HCT116 (cell line): Measurements from ENCODE around the gene AURKA. TPM values are rescaled to one million over a fixed set of nuclear protein-coding genes. Genes with fewer than 3 reads are reported as not detected.

Source experiments
- ATAC-seq: fragments of 200-7000 bp; cut with Tn5 transposase; 2 replicates; pipeline ENCODE4 v1.9.1; 2020; ENCODE audit warnings: mild to moderate bottlenecking, moderate library complexity
- BruUV-seq: library from RNA; stranded (reverse); fragments of 400-500 nt; replicated peaks from 2 replicates; lab custom pipeline; 2021; lab: Mats Ljungman, UMichigan
- CTCF ChIA-PET: fragments of 300-600 bp; sonication (Branson Sonifier 250); formaldehyde crosslinking; loops from one replicate; lab custom pipeline; 2021; ENCODE audit warnings: antibody characterized with exemption; lab: Charles Lee
- POLR2A ChIA-PET: fragments of 300-600, 350-600 bp; sonication (Branson Sonifier 250); formaldehyde crosslinking; loops from one replicate; lab custom pipeline; 2021; ENCODE audit warnings: antibody characterized with exemption; lab: Charles Lee
- RAD21 ChIA-PET, 2 experiments: fragments of 300-600 bp; sonication (Branson Sonifier 250); formaldehyde crosslinking; loops; one replicate each; lab custom pipeline; 2023; ENCODE audit warnings: low total read pairs in 2 of 2; ENCODE audit not compliant: uncharacterized antibody in 2 of 2, unreplicated experiment in 2 of 2, low non-redundant PET in 1 of 2; lab: Charles Lee
- DNase-seq: peaks from one replicate; pipeline ENCODE4 v3.0.0-alpha.2; 2010; ENCODE audit warnings: low read depth, low spot score
- H2AFZ ChIP-seq: fragments of 200-600 bp; shearing (Covaris generic), sonication (generic); 2 replicates; pipeline ENCODE4 v1.6.1; 2017; ENCODE audit warnings: low read depth, mixed run types, mixed read lengths, antibody characterized with exemption, low read length; ENCODE audit not compliant: poor library complexity, severe bottlenecking
- H3K27ac ChIP-seq: 2 replicates; pipeline ENCODE4 v1.5.1; 2012; ENCODE audit warnings: low read depth, low read length
- H3K27me3 ChIP-seq: fragments of 200-600 bp; sonication (generic); 2 replicates; pipeline ENCODE4 v1.6.1; 2016; ENCODE audit warnings: mixed run types, low read length, mixed read lengths; ENCODE audit not compliant: insufficient read depth
- H3K36me3 ChIP-seq, 2 experiments: fragments of 200-500 bp in 1 of 2; fragments of 200-600 bp in 1 of 2; sonication (Bioruptor generic) in 1 of 2; sonication (generic) in 1 of 2; 2 replicates each; pipeline versions ENCODE4 v1.5.1 to v1.6.1; 2014 to 2016; ENCODE audit warnings: low read length in 2 of 2, inconsistent platforms in 1 of 2, mixed read lengths in 1 of 2, mixed run types in 1 of 2; ENCODE audit not compliant: insufficient read depth in 2 of 2, control insufficient read depth in 1 of 2
- H3K4me1 ChIP-seq, 2 experiments: fragments of 200-600 bp in 1 of 2; sonication (generic) in 1 of 2; 2 replicates each; pipeline versions ENCODE4 v1.5.1 to v1.6.1; 2012 to 2017; ENCODE audit warnings: low read length in 2 of 2, inconsistent platforms in 1 of 2, mild to moderate bottlenecking in 1 of 2, mixed read lengths in 1 of 2, mixed run types in 1 of 2, moderate library complexity in 1 of 2; ENCODE audit not compliant: insufficient read depth in 2 of 2, control insufficient read depth in 1 of 2
- H3K4me2 ChIP-seq: fragments of 200-600 bp; sonication (generic); 2 replicates; pipeline ENCODE4 v1.6.1; 2017; ENCODE audit warnings: mixed run types, low read length, mixed read lengths
- H3K4me3 ChIP-seq, 2 experiments: fragments of 200-600 bp in 1 of 2; sonication (generic) in 1 of 2; replicated peaks in 1 of 2; 2 replicates each; pipeline ENCODE4 v1.5.1; 2011 to 2016; ENCODE audit warnings: low read length in 2 of 2, control low read depth in 1 of 2, low read depth in 1 of 2, mild to moderate bottlenecking in 1 of 2, mixed read lengths in 1 of 2, mixed run types in 1 of 2
- H3K79me2 ChIP-seq: fragments of 200-600 bp; sonication (generic); 2 replicates; pipeline ENCODE4 v1.6.1; 2017; ENCODE audit warnings: mild to moderate bottlenecking, mixed run types, low read length, moderate library complexity, mixed read lengths; ENCODE audit not compliant: insufficient read depth
- H3K9ac ChIP-seq: fragments of 200-600 bp; sonication (generic); 2 replicates; pipeline ENCODE4 v1.6.1; 2016; ENCODE audit warnings: low read length, mixed read lengths
- H3K9me2 ChIP-seq: fragments of 200-600 bp; sonication (generic), shearing (Covaris generic); 2 replicates; pipeline ENCODE4 v1.6.1; 2017; ENCODE audit warnings: mixed run types, mild to moderate bottlenecking, moderate library complexity; ENCODE audit not compliant: insufficient read depth
- H3K9me3 ChIP-seq, 2 experiments: fragments of 200-500 bp in 1 of 2; fragments of 200-600 bp in 1 of 2; sonication (Bioruptor generic) in 1 of 2; sonication (generic) in 1 of 2; 2 replicates each; pipeline ENCODE4 v1.6.1; 2014 to 2017; ENCODE audit warnings: low read length in 2 of 2, mixed read lengths in 2 of 2, inconsistent platforms in 1 of 2, low read depth in 1 of 2, mild to moderate bottlenecking in 1 of 2, mixed run types in 1 of 2, moderate library complexity in 1 of 2; ENCODE audit not compliant: control insufficient read depth in 1 of 2, insufficient read depth in 1 of 2
- H4K20me1 ChIP-seq: fragments of 200-600 bp; sonication (generic), shearing (Covaris generic); 2 replicates; pipeline ENCODE4 v1.6.1; 2017; ENCODE audit warnings: mixed run types, mild to moderate bottlenecking, moderate library complexity; ENCODE audit not compliant: insufficient read depth
- ATF3 ChIP-seq: IDR thresholded peaks from 2 replicates; pipeline ENCODE4 v1.6.1; 2012
- CTCF ChIP-seq, 3 experiments: fragments of 200-600 bp in 1 of 3; sonication (generic) in 1 of 3; IDR thresholded peaks in 2 of 3; conservative IDR thresholded peaks in 1 of 3; 2 replicates each; pipeline ENCODE4 v1.5.1; 2012 to 2017; ENCODE audit warnings: low read depth in 2 of 3, low read length in 2 of 3, antibody characterized with exemption in 1 of 3, borderline replicate concordance in 1 of 3, control low read depth in 1 of 3, mild to moderate bottlenecking in 1 of 3, mixed read lengths in 1 of 3, mixed run types in 1 of 3, moderate library complexity in 1 of 3; ENCODE audit not compliant: insufficient read depth in 1 of 3
- EGR1 ChIP-seq: IDR thresholded peaks from 2 replicates; pipeline ENCODE4 v1.6.1; 2012; ENCODE audit warnings: low read depth
- ELF1 ChIP-seq: IDR thresholded peaks from 2 replicates; pipeline ENCODE4 v1.6.1; 2012; ENCODE audit warnings: low read depth, borderline replicate concordance
- EZH2phosphoT487 ChIP-seq: fragments of 200-600 bp; IDR thresholded peaks from 2 replicates; pipeline ENCODE4 v1.6.1; 2018; ENCODE audit warnings: antibody characterized with exemption, borderline replicate concordance
- FOSL1 ChIP-seq: IDR thresholded peaks from 2 replicates; pipeline ENCODE4 v1.6.1; 2012; ENCODE audit warnings: low read depth
- RAD21 ChIP-seq: IDR thresholded peaks from 2 replicates; pipeline ENCODE4 v1.6.1; 2012; ENCODE audit warnings: low read depth, mild to moderate bottlenecking
- SIN3A ChIP-seq: IDR thresholded peaks from 2 replicates; pipeline ENCODE4 v1.6.1; 2012; ENCODE audit warnings: low read depth
- SP1 ChIP-seq: IDR thresholded peaks from 2 replicates; pipeline ENCODE4 v1.6.1; 2012; ENCODE audit warnings: low read depth
- TCF7L2 ChIP-seq: IDR thresholded peaks from 2 replicates; pipeline ENCODE4 v1.7.0; 2011; ENCODE audit warnings: borderline replicate concordance, inconsistent platforms; ENCODE audit not compliant: insufficient read depth, insufficient read length; ENCODE audit errors: extremely low read depth
- intact Hi-C: fragments of 100-400 bp; cut with micrococcal nuclease; formaldehyde crosslinking; loops from 2 replicates; pipeline ENCODE4 v1.10.0; 2022
- total RNA-seq: library from RNA; stranded (reverse); gene quantifications from one replicate; pipeline ENCODE4 v1.2.1, GENCODE V29; 2021; ENCODE audit not compliant: unreplicated experiment
- TF ChIP-seq, protein P1 (sequence below): IDR thresholded peaks from 2 replicates; pipeline ENCODE4 v1.6.1; 2011; ENCODE audit warnings: mild to moderate bottlenecking, low read length, moderate library complexity; ENCODE audit not compliant: insufficient replicate concordance; ENCODE audit errors: extremely low read depth

The AURKA gene
- total RNA-seq, 1 experiment from 2014 or later: 80.1 TPM

DNA sequence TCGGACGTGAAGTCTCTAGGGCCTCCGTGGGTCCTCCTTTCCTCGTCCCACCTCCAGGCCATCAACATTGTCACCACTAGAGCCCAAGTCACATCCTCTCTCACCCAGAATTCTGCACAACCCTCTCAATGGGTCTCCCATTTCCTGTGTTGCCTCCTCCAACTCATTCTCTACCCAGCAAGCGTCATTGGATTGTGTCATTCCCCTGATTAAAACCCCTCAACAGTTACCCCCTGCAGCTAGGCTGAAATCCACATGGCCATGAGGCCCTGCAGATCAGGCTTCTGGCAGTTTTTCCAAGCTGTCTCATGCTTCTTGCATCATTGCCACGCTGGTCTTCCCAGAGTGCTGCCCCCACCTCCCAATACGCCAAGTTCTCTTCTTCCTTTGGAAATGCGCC is 46.1 kb downstream of the AURKA start:
- no peak overlapping the region for H3K4me3 ChIP-seq
- peaks cover 10% of the 10 kb centered on the region; the same call in 1 of the 2 replicates for H3K27me3 ChIP-seq
- no peaks in the 10 kb centered on the region for H3K9me3 ChIP-seq
- H3K9ac ChIP-seq: no peak overlapping the region
- no peak overlapping the region for H3K4me2 ChIP-seq
- H3K36me3 ChIP-seq: no peaks in the 10 kb centered on the region
- H3K9me2 ChIP-seq: no peaks in the 10 kb centered on the region
- no peak overlapping the region for H3K27ac ChIP-seq
- intact Hi-C loops: no loop called here
- H3K4me1 ChIP-seq: no peaks in the 10 kb centered on the region
- ATAC-seq (no peak), DNase-seq (no peak)
- H4K20me1 ChIP-seq: no peaks in the 10 kb centered on the region
- H3K79me2 ChIP-seq: no peaks in the 10 kb centered on the region
- no peak for TF ChIP-seq EZH2phosphoT487
- TF ChIP-seq FOSL1: no peak
- TF ChIP-seq TCF7L2: no peak
- no peak for TF ChIP-seq ATF3
- no peak for TF ChIP-seq ELF1
- no peak overlapping the region for H2AFZ ChIP-seq
- POLR2A ChIA-PET: no interaction called here
- BruUV-seq: no TSS peak
- CTCF ChIA-PET: no interaction called here
- RAD21 ChIA-PET: no interaction called here

GRCh38 chr20:56343861-56344381 is 48.1 kb downstream of the AURKA start:
- Histone ChIP-seq H2AFZ (no peak overlapping the region), H3K9me3 (no peaks in the 10 kb centered on the region), H3K27me3 (0 out of 2 replicates have a peak, but pooled peaks cover 9% of the 10 kb centered on the region), H3K4me2 (no peak overlapping the region), H3K9ac (no peak overlapping the region), H3K27ac (no peak overlapping the region), H3K4me1 (no peaks in the 10 kb centered on the region), H3K36me3 (no peaks in the 10 kb centered on the region), H4K20me1 (no peaks in the 10 kb centered on the region), H3K9me2 (no peaks in the 10 kb centered on the region), H3K79me2 (no peaks in the 10 kb centered on the region), H3K4me3 (no peak overlapping the region)
- DNase-seq (no peak), ATAC-seq (peak; percentile 42; the same call in 1 of the 2 replicates)
- no peak for TF ChIP-seq ELF1
- peak; percentile 38 for TF ChIP-seq RAD21
- no peak for TF ChIP-seq FOSL1
- TF ChIP-seq EGR1: no peak
- TF ChIP-seq SP1: no peak
- peak; percentile 7 to 59 (median 53); a peak in 4 of 6 replicates for TF ChIP-seq CTCF (IDR thresholded peaks at IDR 0.05 in 2 of 3, conservative IDR thresholded peaks at IDR 0.05 in 1 of 3; ENCODE audit: borderline replicate concordance in 1 of 3, insufficient read depth in 1 of 3, low read depth in 2 of 3, low read length in 2 of 3)
- TF ChIP-seq TCF7L2: no peak
- TF ChIP-seq, protein P1, sequence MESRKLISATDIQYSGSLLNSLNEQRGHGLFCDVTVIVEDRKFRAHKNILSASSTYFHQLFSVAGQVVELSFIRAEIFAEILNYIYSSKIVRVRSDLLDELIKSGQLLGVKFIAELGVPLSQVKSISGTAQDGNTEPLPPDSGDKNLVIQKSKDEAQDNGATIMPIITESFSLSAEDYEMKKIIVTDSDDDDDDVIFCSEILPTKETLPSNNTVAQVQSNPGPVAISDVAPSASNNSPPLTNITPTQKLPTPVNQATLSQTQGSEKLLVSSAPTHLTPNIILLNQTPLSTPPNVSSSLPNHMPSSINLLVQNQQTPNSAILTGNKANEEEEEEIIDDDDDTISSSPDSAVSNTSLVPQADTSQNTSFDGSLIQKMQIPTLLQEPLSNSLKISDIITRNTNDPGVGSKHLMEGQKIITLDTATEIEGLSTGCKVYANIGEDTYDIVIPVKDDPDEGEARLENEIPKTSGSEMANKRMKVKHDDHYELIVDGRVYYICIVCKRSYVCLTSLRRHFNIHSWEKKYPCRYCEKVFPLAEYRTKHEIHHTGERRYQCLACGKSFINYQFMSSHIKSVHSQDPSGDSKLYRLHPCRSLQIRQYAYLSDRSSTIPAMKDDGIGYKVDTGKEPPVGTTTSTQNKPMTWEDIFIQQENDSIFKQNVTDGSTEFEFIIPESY: no peak
- TF ChIP-seq SIN3A: no peak
- intact Hi-C loops: no loop called here
- no TSS peak for BruUV-seq
- POLR2A ChIA-PET: no interaction called here
- CTCF ChIA-PET: no interaction called here
- RAD21 ChIA-PET: no interaction called here
